Kidney tubule cell (primary cell): ENCODE results near the gene PLCB2.

Experiments
- DNase-seq: peaks from one replicate; pipeline ENCODE4 v3.0.0-alpha.2; 2018; ENCODE audit warnings: low spot score

PLCB2 gene

GRCh38 chr15:40323953-40324937, 16.5 kb upstream of the PLCB2 start:
- DNase-seq = peak; percentile 31

DNA sequence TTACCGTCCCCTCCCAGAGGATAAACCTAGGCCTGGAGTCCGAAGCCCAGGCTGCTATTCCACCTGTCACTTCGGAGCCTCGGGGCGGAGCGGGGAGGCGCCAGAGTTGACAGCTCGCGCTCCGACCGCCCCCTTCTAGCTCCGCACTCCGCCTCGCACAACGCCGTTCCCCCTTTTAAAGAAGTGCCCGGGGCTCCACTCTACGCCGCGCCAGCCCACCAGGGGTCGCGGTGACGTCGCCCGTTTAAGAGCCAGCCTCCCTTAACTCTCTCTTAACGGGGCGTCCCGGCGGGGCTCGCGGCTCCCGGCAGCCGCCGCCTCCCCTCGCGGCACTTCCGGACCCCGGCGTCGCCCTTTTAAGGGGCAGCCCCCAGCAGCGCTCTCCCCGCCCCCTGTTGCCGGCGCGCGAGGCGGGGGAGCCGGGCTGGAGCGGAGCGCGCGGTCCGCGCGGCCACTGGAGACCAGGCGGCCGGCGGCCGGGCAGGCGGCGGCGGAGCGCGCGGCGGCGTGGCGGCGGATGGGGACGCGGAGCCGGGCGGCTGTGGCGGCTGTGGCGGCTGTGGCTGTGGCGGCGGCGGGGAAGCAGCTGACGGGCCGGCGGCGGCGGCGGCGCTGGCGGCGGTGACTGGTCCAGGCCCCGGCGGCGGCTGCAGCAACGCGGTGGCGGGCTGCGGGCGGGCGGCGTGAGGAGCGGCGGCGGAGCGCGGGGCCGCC, 15.7 kb upstream of the PLCB2 start, which contains the start of gene INAFM2:
TSS of gene INAFM2 (plus strand) at position 454 of the 714 bp plus-strand sequence. CDS start 364 bp downstream, outside the sequence.
- DNase-seq = peak; percentile 96

DNA sequence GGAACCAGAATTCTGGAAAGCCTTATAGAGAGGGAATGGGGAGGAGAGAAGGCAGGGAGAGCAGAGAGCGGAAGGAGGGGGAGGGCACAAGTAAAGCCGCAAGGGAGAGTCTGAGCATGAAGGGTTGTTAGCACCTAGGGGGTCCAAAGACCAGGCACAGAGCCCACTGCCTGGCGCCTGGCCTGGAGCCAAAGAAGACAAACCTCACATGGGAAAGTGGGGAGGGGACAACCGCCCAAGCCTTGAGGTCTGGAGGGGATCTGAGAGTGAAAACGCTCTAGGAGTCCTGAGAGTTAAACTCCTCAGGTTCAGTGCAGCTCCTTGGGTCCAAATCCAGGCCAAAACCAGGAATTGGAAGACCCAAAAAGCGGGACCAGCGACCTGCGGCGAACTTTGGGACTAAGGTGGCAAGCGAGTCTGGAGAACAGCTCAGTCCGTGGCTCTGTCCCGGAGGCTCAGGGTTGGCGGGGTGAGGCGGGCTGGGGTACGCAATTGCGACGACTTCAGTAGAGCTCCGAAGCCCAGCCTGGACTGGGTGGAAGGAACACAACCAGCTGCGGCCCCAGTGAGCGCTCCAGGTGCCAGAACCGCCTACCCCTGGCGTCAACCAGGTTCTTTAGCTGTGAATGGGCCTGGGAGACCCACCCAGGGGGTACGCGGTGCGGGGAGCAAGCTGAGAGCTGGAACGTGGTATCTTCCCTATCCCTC, 14.9 kb upstream of the PLCB2 start:
- no peak for DNase-seq

- peak; percentile 70 for DNase-seq
These were observed 13.2 kb upstream of the PLCB2 start for GRCh38 chr15:40320931-40321371.

DNA sequence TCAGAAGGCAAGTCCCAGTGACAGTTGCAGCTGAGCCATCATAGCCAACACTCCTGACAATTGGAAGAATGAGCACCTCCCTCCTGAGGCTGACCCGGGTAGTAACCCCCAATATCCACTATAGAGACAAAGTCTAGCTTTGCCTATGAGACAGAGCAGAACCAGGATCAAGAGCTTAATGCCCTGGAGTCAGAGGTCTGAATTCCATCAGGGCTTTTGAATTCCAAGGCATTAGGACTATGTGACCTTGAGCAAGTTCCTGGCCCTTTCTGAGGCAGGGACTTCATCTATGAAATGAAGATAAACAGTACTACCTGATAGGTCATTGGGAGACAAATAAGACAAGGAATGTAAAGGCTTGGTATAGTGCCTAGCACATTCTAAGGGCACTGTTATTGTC, 12.7 kb upstream of the PLCB2 start:
- DNase-seq = no peak

- no peak for DNase-seq
These were observed 9.8 kb upstream of the PLCB2 start for GRCh38 chr15:40317580-40317979.

GRCh38 chr15:40316931-40317330, 9.2 kb upstream of the PLCB2 start:
- DNase-seq = no peak

GRCh38 chr15:40314723-40315276, 7.1 kb upstream of the PLCB2 start:
- peak; percentile 38 for DNase-seq

DNA sequence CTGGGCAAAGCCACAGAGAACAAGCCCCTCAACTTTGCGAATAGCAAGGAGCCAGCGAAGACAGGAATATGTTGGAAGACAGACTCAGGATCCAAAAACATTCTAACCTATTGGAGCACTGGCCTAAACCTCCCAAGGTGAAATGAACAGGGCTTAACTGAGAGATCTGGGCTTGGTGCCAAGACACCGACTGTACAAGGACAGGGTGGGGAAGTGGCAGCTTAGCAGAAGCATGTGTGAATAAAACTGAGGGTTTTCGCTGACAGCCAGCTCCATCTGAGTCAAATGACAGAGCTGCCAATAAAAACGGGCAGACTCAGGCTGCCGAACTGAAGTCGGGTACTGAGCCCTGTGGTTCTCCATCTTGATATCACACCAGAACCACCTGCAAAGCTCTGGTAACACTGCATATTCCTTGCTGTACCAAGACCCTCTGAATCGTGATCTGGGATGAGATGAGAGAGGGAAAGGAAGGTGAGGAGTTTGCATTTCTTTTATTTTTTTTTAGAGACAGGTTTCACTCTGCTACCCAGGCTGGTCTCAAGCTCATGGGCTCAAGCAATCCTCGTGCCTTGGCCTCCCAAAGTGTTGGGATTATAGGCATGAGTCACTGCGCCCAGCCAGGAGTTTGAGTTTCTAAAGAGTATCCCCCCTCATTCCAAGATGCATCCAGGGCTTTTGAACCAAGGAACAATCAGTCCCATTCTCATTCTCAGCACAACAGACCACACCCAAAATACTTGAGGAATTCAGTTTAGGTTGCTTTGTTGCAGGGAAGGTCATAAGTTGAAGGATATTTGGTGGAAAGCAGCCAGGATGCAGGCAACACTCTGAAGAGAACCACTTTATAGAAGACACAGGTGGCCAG, 6.0 kb upstream of the PLCB2 start:
- peak; percentile 61 for DNase-seq

- DNase-seq = no peak
These were observed 4.8 kb upstream of the PLCB2 start for GRCh38 chr15:40312370-40313158.

GRCh38 chr15:40310993-40311392, 3.3 kb upstream of the PLCB2 start:
- DNase-seq = no peak

GRCh38 chr15:40310001-40310959, 2.5 kb upstream of the PLCB2 start:
- peak; percentile 54 for DNase-seq

DNA sequence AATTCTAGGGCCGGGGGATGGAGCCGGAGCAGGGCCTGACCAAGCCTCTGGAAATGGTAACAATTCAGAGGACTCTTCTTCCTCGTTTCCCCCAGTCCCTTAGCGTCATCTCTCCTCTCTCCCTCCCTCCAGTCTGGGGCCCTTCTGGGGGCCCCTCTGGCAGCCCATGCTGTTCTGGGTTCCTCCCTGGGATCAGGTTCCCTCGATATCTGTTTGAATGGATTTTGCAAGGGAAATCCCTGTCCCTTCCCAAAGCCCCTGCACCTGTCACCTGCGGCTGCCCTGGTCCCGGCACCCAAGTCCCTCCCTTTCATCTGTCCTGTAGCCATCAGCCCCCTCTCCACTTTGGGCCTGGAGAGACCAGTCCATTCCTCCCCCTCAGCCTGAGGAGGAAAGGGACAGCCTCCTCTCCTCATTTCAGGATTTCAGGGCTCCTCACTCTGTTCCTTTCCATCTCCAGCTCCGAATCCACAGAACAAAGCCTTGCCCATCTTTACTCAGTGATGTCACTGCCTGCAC, 1.7 kb upstream of the PLCB2 start:
- no peak for DNase-seq

DNA sequence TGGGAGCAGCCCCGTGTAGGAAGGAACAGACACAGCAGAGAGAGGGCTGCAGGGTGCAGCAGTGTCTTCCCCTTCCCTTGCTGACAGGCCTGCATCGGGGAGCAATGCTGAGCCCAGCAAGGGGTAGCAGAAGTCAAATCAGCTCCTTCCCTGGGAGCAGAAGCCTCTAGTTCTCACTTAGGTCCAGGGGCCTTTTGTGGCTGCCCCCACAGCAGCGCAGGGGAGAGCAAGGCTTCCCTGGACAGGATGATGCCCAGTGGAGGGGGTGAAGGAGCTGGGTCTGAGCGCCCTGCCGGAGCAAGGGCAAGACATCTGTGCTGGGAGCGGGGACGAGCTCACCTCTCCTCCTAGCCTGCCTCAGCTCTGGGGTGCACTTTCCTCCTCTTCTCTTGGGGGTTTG, 827 bp downstream of the PLCB2 start:
- no peak for DNase-seq

- DNase-seq = no peak
These were observed 1.4 kb downstream of the PLCB2 start for GRCh38 chr15:40306371-40306770.

DNA sequence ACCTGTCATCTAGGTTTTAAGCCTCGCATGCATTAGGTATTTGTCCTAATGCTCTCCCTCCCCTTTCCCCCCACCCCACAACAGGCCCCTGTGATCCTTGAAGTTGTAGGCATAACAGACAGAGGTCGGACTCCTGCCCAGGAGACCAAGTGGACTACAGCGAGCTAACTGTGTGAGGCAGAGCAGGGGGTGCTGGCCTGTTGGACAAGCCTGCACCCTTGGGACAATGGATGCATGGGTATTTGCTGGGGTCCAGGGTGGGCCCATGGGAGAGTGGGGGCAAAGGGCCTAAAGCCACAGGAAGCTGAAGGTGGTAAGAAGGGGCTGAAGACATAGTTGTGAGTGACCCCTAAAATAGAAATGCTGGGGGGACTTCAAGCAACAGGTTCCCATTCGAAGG, 2.5 kb downstream of the PLCB2 start:
- DNase-seq = no peak

- DNase-seq = no peak
These were observed 4.2 kb downstream of the PLCB2 start for GRCh38 chr15:40303576-40303975.

DNA sequence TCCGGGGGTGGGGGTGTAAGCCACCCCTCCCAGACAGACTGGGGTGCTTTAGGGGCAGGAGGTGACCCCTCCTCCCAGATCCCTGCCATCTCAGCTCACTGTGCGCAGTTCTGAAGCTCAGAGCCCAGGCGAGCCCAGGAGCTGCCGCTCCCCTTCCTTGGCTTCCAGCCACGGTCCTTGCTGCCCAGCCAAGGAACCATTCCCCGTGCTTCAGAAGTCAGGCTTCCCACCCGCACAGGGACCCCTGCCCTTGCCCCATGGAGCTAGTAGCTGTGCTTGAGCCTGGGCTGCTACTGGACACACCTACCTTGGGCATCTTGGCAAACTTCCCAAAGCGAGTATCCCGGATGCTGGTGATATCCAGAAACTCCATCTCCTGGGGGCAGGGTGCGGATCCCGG, 4.8 kb downstream of the PLCB2 start:
- no peak for DNase-seq
